NK-92 treated with Interleukin-12 subunit alpha and Interleukin-12 subunit beta, amount 100 ng/mL, for 24 hours (cell line): ENCODE measurements around the gene LMF1.

Experiments used
- DNase-seq: peaks from one replicate; lab custom pipeline; 2025; lab: John Stamatoyannopoulos, UW

LMF1 gene

GRCh38 chr16:813204-813915, 157.4 kb downstream of the LMF1 start:
- DNase-seq, result no peak

GRCh38 chr16:808085-808386, 162.7 kb downstream of the LMF1 start:
- no peak for DNase-seq

- peak; percentile 57 for DNase-seq
These were observed 163.3 kb downstream of the LMF1 start for GRCh38 chr16:807347-808084.

DNA sequence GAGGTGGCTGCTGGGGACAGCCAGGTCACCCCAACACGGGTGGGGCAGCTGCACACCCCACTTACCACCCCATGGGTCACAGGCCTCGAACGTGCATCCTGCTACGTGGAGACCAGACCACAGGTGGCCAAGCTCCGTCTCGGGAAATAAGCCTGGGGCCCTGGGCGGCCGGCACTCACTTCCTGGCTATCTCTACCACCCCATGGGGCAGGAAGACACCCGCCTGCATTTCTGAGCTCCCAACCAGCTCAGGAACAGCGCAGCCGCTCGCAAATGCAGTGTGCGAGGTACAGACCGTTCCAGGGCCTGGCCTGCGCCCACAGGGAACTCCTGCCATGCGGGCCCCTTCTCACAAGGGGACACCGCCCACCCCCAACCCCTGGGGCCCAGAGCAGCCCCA, 165.3 kb downstream of the LMF1 start:
- no peak for DNase-seq

DNA sequence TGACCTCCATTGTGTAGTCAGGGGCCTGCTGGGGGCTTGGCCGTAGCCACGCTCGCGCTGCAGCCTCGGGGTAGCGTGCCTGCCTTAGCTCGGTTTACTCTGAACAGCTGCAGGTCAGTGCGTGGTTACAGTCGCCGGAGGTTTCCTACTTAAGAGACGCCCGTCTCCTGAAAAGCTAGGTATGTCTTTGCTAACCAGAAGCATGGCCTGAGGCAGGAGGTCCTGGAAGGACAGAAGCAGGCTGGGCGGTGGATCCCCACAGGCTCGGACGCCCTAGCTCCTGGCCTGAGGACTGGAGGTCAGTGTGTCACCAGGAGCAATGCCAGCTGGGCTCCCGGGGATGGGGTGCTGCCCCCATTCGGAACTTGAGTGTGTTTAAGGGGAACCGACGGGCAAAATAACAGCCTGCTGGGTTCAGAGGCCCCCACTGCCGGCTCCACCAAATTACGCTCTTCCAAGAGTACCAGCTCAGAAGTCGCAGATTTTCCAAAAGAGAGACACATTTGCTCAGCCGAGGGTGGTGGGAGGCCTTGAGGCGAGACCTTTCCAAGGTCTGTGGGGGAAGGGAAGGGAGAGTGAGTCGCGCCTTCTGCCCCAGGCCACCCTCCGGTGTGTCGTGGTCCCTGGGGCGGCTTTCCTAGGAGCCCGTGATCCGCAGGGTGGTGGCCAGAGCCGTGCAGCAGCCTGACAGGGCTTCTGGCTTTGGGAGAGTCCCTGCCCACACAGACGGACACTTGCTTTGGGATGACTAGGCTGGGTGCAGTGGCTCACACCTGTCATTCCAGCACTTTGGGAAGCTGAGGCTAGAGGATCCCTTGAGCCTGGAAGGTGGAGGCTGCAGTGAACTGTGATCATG, 166.4 kb downstream of the LMF1 start:
- no peak for DNase-seq

DNA sequence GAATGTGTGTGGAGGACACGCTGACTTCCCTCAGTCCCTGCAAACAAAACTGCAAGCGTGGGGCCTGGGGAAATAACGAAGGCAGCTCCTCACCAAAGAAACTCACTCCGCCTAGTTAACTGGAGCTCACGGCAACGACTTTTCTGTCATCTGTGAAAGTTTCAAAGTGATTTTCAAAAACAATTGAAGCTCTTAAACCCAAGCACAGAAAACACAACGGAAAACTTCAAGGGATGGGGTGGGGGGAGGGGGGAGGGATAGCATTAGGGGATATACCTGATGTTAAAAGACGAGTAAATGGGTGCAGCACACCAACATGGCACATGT, 167.1 kb downstream of the LMF1 start:
- DNase-seq, result no peak
